ENCODE data around the gene CYP2W1.

GRCh38 chr7:987909-988308, 4.9 kb downstream of the CYP2W1 start:
- no peak for TF ChIP-seq CTCF (optimal IDR thresholded peaks at IDR 0.05 in 1 of 3, IDR thresholded peaks at IDR 0.05 in 1 of 3, conservative IDR thresholded peaks at IDR 0.05 in 1 of 3; ENCODE audit: extremely low read depth in 1 of 3, insufficient read depth in 2 of 3, low read length in 3 of 3)
- no peak for TF ChIP-seq EZH2 (IDR thresholded peaks at IDR 0.05; ENCODE audit: low read length)
